ENCODE measurements around the gene PROCR. TPM values are rescaled to one million over a fixed set of nuclear protein-coding genes. Genes with fewer than 3 reads are reported as not detected.
"Not testable (repeated sequence)": the region's sequence is repeated elsewhere in the genome, so short reads cannot be mapped to it uniquely, and the experiment has no call there.

PROCR gene
- total RNA-seq, 1 experiment from 2014 or later = 55.7 TPM

DNA sequence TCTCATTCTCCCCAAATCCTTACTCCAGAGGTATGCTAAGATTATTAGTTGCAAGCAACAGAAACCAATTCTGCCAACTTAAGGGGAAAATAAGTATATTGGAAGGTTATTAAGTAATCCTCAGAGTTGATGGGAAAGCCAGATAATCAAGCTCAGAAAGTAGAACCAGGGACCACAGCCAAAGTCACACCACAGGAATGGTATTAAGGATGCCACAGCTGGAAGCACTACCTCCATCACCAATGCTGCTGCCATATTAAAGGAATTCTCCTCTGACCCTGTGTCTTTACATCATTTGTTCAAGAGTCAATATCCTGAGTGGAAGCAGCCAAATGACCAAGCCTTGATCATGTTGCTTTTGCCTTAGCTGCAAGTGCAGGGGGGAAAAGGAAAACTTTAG is 9.9 kb downstream of the PROCR start:
- Histone ChIP-seq H3K4me1 (ENCODE audit: insufficient read depth, low read length) (no peaks in the 10 kb centered on the region), H3K27me3 (ENCODE audit: low read length) (no peaks in the 10 kb centered on the region), H3K4me2 (ENCODE audit: low read length) (no peak overlapping the region), H3K79me2 (ENCODE audit: low read length) (no peaks in the 10 kb centered on the region), H3K4me3 (ENCODE audit: low read length) (no peak overlapping the region), H4K20me1 (ENCODE audit: low read length) (no peaks in the 10 kb centered on the region), H3K9me2 (replicated peaks; ENCODE audit: low read length) (no peaks in the 10 kb centered on the region), H3K27ac (ENCODE audit: low read length) (no peak overlapping the region), H3F3A (ENCODE audit: low read length, unreplicated experiment) (no peaks in the 10 kb centered on the region), H2AFZ (ENCODE audit: low read length) (no peak overlapping the region), H3K9me3 (ENCODE audit: low read length) (no peaks in the 10 kb centered on the region), H3K9ac (ENCODE audit: low read length) (no peak overlapping the region), H3K36me3 (ENCODE audit: low read depth, low read length) (no peaks in the 10 kb centered on the region)
- ChIA-PET POLR2A (ENCODE audit: unreplicated experiment) (no interaction called here), CTCF (no interaction called here)
- BruUV-seq (replicated peaks) = no TSS peak
- intact Hi-C loops (cut with micrococcal nuclease) = no loop called here
- no peak for TF ChIP-seq EZH2 (IDR thresholded peaks at IDR 0.05; ENCODE audit: low read length, unreplicated experiment)
- TF ChIP-seq, protein P1, sequence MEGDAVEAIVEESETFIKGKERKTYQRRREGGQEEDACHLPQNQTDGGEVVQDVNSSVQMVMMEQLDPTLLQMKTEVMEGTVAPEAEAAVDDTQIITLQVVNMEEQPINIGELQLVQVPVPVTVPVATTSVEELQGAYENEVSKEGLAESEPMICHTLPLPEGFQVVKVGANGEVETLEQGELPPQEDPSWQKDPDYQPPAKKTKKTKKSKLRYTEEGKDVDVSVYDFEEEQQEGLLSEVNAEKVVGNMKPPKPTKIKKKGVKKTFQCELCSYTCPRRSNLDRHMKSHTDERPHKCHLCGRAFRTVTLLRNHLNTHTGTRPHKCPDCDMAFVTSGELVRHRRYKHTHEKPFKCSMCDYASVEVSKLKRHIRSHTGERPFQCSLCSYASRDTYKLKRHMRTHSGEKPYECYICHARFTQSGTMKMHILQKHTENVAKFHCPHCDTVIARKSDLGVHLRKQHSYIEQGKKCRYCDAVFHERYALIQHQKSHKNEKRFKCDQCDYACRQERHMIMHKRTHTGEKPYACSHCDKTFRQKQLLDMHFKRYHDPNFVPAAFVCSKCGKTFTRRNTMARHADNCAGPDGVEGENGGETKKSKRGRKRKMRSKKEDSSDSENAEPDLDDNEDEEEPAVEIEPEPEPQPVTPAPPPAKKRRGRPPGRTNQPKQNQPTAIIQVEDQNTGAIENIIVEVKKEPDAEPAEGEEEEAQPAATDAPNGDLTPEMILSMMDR (conservative IDR thresholded peaks at IDR 0.05; ENCODE audit: low read depth, low read length) = no peak
- no peak for TF ChIP-seq EZH2phosphoT487 (IDR thresholded peaks at IDR 0.05; ENCODE audit: borderline replicate concordance, low read length)
- DNase-seq (no peak), ATAC-seq (no peak)

DNA sequence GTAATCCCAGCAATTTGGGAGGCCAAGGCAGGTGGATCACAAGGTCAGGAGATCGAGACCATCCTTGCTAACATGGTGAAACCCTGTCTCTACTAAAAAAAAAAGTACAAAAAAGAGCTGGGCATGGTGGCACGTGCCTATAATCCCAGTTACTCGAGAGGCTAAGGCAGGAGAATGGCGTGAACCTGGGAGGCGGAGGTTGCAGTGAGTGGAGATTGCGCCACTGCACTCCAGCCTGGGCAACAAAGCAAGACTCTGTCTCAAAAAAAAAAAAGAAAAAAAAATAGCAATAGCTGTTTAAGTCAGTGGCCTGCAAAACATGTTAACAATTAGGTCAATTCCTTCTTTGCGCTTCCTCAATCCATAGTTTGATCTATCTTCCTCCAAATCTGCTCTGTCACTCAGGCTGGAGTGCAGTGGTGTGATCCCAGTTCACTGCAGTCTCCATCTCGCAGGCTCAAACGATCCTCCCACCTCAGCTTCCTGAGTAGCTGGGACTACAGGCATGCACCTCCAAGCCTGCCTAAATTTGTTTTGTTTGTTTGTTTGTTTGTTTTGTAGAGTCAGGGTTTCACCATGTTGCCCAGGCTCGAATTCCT is 14.9 kb downstream of the PROCR start:
- H3K9me3 ChIP-seq (ENCODE audit: low read length); H3K79me2 ChIP-seq (ENCODE audit: low read length); POLR2A ChIA-PET (ENCODE audit: unreplicated experiment); H2AFZ ChIP-seq (ENCODE audit: low read length); H4K20me1 ChIP-seq (ENCODE audit: low read length); H3K27me3 ChIP-seq (ENCODE audit: low read length); DNase-seq; H3K4me2 ChIP-seq (ENCODE audit: low read length); ATAC-seq; H3K27ac ChIP-seq (ENCODE audit: low read length); H3K36me3 ChIP-seq (ENCODE audit: low read depth, low read length); H3K4me1 ChIP-seq (ENCODE audit: insufficient read depth, low read length); H3K9ac ChIP-seq (ENCODE audit: low read length); BruUV-seq (replicated peaks); H3F3A ChIP-seq (ENCODE audit: low read length, unreplicated experiment); H3K4me3 ChIP-seq (ENCODE audit: low read length); H3K9me2 ChIP-seq (replicated peaks; ENCODE audit: low read length); intact Hi-C loops (cut with micrococcal nuclease): not testable (repeated sequence)
- CTCF ChIA-PET = interaction anchor here (0.6 kb wide), 2 partner anchors 13 to 952 kb away, joined by 3 read pairs; no protein-coding TSS in a partner anchor

DNA sequence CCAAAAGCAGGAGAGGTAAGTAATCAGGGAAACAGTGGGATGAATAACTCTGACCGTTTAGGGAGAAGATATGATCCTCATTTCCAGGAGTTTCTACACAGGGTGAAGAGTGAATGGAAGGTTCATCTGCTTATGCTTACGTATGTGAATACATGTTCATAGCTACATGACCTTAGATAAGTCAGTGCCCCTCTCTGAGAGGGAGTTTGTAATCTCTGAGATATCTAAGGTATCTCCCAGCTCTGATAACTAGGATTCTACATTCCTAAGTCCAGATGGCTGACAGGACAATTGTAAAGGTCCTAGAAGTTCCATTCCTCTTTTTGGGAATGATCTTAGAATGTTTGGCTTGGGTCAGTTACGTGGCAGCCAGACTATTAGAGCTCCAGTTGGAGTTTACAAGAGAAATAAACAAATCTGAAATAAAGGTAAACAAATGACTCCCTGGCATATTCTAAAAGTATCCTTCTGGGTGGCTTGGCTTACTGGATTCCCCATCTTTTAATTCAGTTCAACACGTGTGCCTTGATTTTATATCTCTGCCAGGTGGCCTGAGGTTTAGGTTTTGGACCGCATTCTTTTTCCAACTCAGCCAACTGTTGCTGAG is 15.8 kb downstream of the PROCR start:
- Histone ChIP-seq H3K9ac (ENCODE audit: low read length) (no peak overlapping the region), H3F3A (ENCODE audit: low read length, unreplicated experiment) (no peaks in the 10 kb centered on the region), H3K4me1 (ENCODE audit: insufficient read depth, low read length) (peaks cover 14% of the 10 kb centered on the region), H3K36me3 (ENCODE audit: low read depth, low read length) (no peaks in the 10 kb centered on the region), H2AFZ (ENCODE audit: low read length) (no peak overlapping the region), H3K27ac (ENCODE audit: low read length) (no peak overlapping the region), H3K9me3 (ENCODE audit: low read length) (no peaks in the 10 kb centered on the region), H3K4me3 (ENCODE audit: low read length) (no peak overlapping the region), H3K9me2 (replicated peaks; ENCODE audit: low read length) (no peaks in the 10 kb centered on the region), H3K27me3 (ENCODE audit: low read length) (no peaks in the 10 kb centered on the region), H4K20me1 (ENCODE audit: low read length) (no peaks in the 10 kb centered on the region), H3K4me2 (ENCODE audit: low read length) (no peak overlapping the region), H3K79me2 (ENCODE audit: low read length) (no peaks in the 10 kb centered on the region)
- ChIA-PET POLR2A (ENCODE audit: unreplicated experiment) (no interaction called here), CTCF (no interaction called here)
- ATAC-seq (no peak), DNase-seq (no peak)
- intact Hi-C loops (cut with micrococcal nuclease) = no loop called here
- no TSS peak for BruUV-seq (replicated peaks)
- TF ChIP-seq EZH2 (IDR thresholded peaks at IDR 0.05; ENCODE audit: low read length, unreplicated experiment) = no peak

- H3K36me3 ChIP-seq (ENCODE audit: low read depth, low read length); POLR2A ChIA-PET (ENCODE audit: unreplicated experiment); H2AFZ ChIP-seq (ENCODE audit: low read length); DNase-seq; ATAC-seq; H3F3A ChIP-seq (ENCODE audit: low read length, unreplicated experiment); H3K4me3 ChIP-seq (ENCODE audit: low read length); H3K9ac ChIP-seq (ENCODE audit: low read length); H3K79me2 ChIP-seq (ENCODE audit: low read length); H3K27me3 ChIP-seq (ENCODE audit: low read length); H3K9me2 ChIP-seq (replicated peaks; ENCODE audit: low read length); intact Hi-C loops (cut with micrococcal nuclease); CTCF ChIA-PET; H3K4me2 ChIP-seq (ENCODE audit: low read length); H3K9me3 ChIP-seq (ENCODE audit: low read length); BruUV-seq (replicated peaks); H3K27ac ChIP-seq (ENCODE audit: low read length); H4K20me1 ChIP-seq (ENCODE audit: low read length): not testable (repeated sequence)
- peaks cover 27% of the 10 kb centered on the region for H3K4me1 ChIP-seq (ENCODE audit: insufficient read depth, low read length)
Measured at GRCh38 chr20:35189223-35189622, 17.4 kb downstream of the PROCR start.
